Measurements from ENCODE around the gene ABCA12.

DNA sequence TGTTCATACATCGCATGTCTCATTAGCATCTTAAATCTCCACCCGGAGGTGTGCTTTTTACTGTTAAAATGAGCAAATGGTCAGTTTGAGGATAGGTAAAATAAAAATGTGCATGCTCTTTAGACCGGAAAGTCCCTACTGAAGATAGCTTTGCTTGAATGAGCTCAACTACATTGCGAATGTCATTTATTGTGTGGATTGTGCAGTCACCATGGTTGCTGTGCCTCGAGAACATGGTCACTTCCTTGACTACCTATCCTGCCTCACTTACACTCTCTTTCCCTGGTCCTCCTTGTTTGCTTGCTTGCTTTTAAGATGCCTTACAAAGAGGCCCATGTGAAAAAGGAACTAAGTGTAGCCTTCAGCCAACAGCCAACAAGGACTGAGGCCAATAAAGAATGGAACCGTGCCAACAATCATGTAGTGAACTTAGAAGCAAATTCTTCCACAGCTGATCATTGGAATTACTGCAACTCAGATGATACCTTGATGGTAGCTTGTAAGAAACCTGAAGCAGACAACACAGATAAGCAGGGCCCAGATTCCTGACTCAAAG, 256.7 kb downstream of the ABCA12 start:
- TF ChIP-seq, protein P1, sequence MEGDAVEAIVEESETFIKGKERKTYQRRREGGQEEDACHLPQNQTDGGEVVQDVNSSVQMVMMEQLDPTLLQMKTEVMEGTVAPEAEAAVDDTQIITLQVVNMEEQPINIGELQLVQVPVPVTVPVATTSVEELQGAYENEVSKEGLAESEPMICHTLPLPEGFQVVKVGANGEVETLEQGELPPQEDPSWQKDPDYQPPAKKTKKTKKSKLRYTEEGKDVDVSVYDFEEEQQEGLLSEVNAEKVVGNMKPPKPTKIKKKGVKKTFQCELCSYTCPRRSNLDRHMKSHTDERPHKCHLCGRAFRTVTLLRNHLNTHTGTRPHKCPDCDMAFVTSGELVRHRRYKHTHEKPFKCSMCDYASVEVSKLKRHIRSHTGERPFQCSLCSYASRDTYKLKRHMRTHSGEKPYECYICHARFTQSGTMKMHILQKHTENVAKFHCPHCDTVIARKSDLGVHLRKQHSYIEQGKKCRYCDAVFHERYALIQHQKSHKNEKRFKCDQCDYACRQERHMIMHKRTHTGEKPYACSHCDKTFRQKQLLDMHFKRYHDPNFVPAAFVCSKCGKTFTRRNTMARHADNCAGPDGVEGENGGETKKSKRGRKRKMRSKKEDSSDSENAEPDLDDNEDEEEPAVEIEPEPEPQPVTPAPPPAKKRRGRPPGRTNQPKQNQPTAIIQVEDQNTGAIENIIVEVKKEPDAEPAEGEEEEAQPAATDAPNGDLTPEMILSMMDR (IDR thresholded peaks at IDR 0.05): no peak
- TF ChIP-seq POLR2AphosphoS5 (IDR thresholded peaks at IDR 0.05): no peak

Measured in esophagus muscularis mucosa (tissue), 3 donors.